ENCODE data around the gene DNAH10. TPM values are rescaled to one million over a fixed set of nuclear protein-coding genes. Genes with fewer than 3 reads are reported as not detected.

The DNAH10 gene
- total and polyA plus RNA-seq, 2 of the 13 experiments (the other 11 are each of a cell fraction or from before 2014, with no cell fraction given) = 0.01 to 0.02 TPM

- H3K4me3 ChIP-seq (replicated peaks in 1 of 3; ENCODE audit: insufficient read depth in 1 of 3, low read depth in 2 of 3, low read length in 3 of 3) = no peak overlapping the region
- intact Hi-C loops (cut with micrococcal nuclease; ENCODE audit: unreplicated experiment) = no loop called here
- H3K4me2 ChIP-seq (ENCODE audit: low read depth, low read length) = no peak overlapping the region
- POLR2A ChIA-PET = interaction anchor here (2.2 kb wide), 1 partner anchor 9 kb away, joined by 6 read pairs; the partner anchor contains the start of gene ATP6V0A2
- BruUV-seq (replicated peaks) = no TSS peak
- H3K4me1 ChIP-seq (ENCODE audit: insufficient read depth, low read length) = no peaks in the 10 kb centered on the region
- no peak overlapping the region for H2AFZ ChIP-seq (ENCODE audit: low read length)
- TF ChIP-seq ARHGAP35 (CRISPR knock-in tag; IDR thresholded peaks at IDR 0.05; ENCODE audit: borderline replicate concordance) (no peak), NR2F6 (IDR thresholded peaks at IDR 0.05) (peak; percentile 40), NR2F6 (CRISPR knock-in tag; IDR thresholded peaks at IDR 0.05) (0 out of 2 replicates have a peak, but pooled peaks have one; percentile 10)
- peaks cover 1 to 27% of the 10 kb centered on the region in 2 experiments; a peak in 4 of 5 replicates for H3K36me3 ChIP-seq (replicated peaks in 1 of 2; ENCODE audit: control insufficient read depth in 1 of 2, insufficient read depth in 2 of 2, low read length in 2 of 2)
- DNase-seq (ENCODE audit: low spot score) = peak; percentile 9
- in situ Hi-C loops (cut with HindIII; ENCODE audit: extremely low pct_ligation_motif_present, low pct_unique_long_range_greater_than_20kb) = no loop called here
- FAIRE-seq = no peak
- no peaks in the 10 kb centered on the region for H4K20me1 ChIP-seq (ENCODE audit: insufficient read depth, low read length)
- H3K27ac ChIP-seq (ENCODE audit: extremely low read length, insufficient read depth, low read length) = no peak overlapping the region
- WGBS (ENCODE audit: low lambda C conversion rate) = 93% methylated on average over 2 of the region's 2 CpGs
- no peaks in the 10 kb centered on the region for H3K27me3 ChIP-seq (ENCODE audit: control insufficient read depth in 1 of 2, insufficient read depth in 2 of 2, low read length in 2 of 2)
- CTCF ChIA-PET (ENCODE audit: low intra/inter-chr PET ratio, low total read pairs) = no interaction called here
- no peaks in the 10 kb centered on the region for H3K79me2 ChIP-seq (ENCODE audit: insufficient read depth, low read length)
- H3K9ac ChIP-seq (ENCODE audit: insufficient read depth, low read depth, low read length) = no peak overlapping the region
- ATAC-seq = no peak
- no peaks in the 10 kb centered on the region for H3K9me3 ChIP-seq (ENCODE audit: low read length)
These were observed 40.9 kb upstream of the DNAH10 start for GRCh38 chr12:123721245-123721644.

- no TSS peak for BruUV-seq (replicated peaks)
- 91% methylated on average over 8 of the region's 8 CpGs for WGBS (ENCODE audit: low lambda C conversion rate)
- Histone ChIP-seq H3K27ac (ENCODE audit: extremely low read length, insufficient read depth, low read length) (no peak overlapping the region), H3K9ac (ENCODE audit: insufficient read depth, low read depth, low read length) (no peak overlapping the region), H3K36me3 (replicated peaks in 1 of 2; ENCODE audit: control insufficient read depth in 1 of 2, insufficient read depth in 2 of 2, low read length in 2 of 2) (peaks cover 1 to 42% of the 10 kb centered on the region in 2 experiments; a peak in 4 of 5 replicates), H3K4me3 (replicated peaks in 1 of 3; ENCODE audit: insufficient read depth in 1 of 3, low read depth in 2 of 3, low read length in 3 of 3) (no peak overlapping the region), H3K4me1 (ENCODE audit: insufficient read depth, low read length) (no peaks in the 10 kb centered on the region), H3K9me3 (ENCODE audit: low read length) (no peaks in the 10 kb centered on the region), H4K20me1 (ENCODE audit: insufficient read depth, low read length) (no peaks in the 10 kb centered on the region), H2AFZ (ENCODE audit: low read length) (no peak overlapping the region), H3K79me2 (ENCODE audit: insufficient read depth, low read length) (no peaks in the 10 kb centered on the region), H3K27me3 (ENCODE audit: control insufficient read depth in 1 of 2, insufficient read depth in 2 of 2, low read length in 2 of 2) (no peaks in the 10 kb centered on the region), H3K4me2 (ENCODE audit: low read depth, low read length) (no peak overlapping the region)
- CTCF ChIA-PET (ENCODE audit: low intra/inter-chr PET ratio, low total read pairs) = no interaction called here
- no peak for DNase-seq (ENCODE audit: low spot score)
- FAIRE-seq = no peak
- ATAC-seq = no peak
- in situ Hi-C loops (cut with HindIII; ENCODE audit: extremely low pct_ligation_motif_present, low pct_unique_long_range_greater_than_20kb) = no loop called here
- TF ChIP-seq AKAP8 (CRISPR knock-in tag; IDR thresholded peaks at IDR 0.05) (no peak), HNF4A (CRISPR knock-in tag; IDR thresholded peaks at IDR 0.05) (no peak), ZSCAN22 (CRISPR knock-in tag; IDR thresholded peaks at IDR 0.05) (no peak), KIAA2018 (CRISPR knock-in tag; IDR thresholded peaks at IDR 0.05; ENCODE audit: borderline replicate concordance) (no peak)
- intact Hi-C loops (cut with micrococcal nuclease; ENCODE audit: unreplicated experiment) = no loop called here
- POLR2A ChIA-PET = no interaction called here
These were observed 39.1 kb upstream of the DNAH10 start for GRCh38 chr12:123723011-123723410.
